GM19193 (cell line): Measurements from ENCODE around the gene CDH13.

ENCODE experiments used
- POLR2A ChIP-seq: IDR thresholded peaks from 4 replicates; pipeline ENCODE4 v1.6.1; 2011; ENCODE audit not compliant: insufficient read depth, insufficient read length; ENCODE audit errors: extremely low read depth

The CDH13 gene

GRCh38 chr16:83717308-83717707 is 1090.5 kb downstream of the CDH13 start:
- TF ChIP-seq POLR2A = no peak

- no peak for TF ChIP-seq POLR2A
Observed at GRCh38 chr16:83717814-83718213, 1091.0 kb downstream of the CDH13 start.

GRCh38 chr16:83720213-83720612 is 1093.4 kb downstream of the CDH13 start:
- TF ChIP-seq POLR2A = no peak

- no peak for TF ChIP-seq POLR2A
Observed at GRCh38 chr16:83720981-83721380, 1094.2 kb downstream of the CDH13 start.

GRCh38 chr16:83721676-83722075 is 1094.9 kb downstream of the CDH13 start:
- no peak for TF ChIP-seq POLR2A

GRCh38 chr16:83722456-83723183 is 1095.9 kb downstream of the CDH13 start:
- no peak for TF ChIP-seq POLR2A

- no peak for TF ChIP-seq POLR2A
Observed at GRCh38 chr16:83723244-83723643, 1096.5 kb downstream of the CDH13 start.

GRCh38 chr16:83723901-83724300 is 1097.1 kb downstream of the CDH13 start:
- no peak for TF ChIP-seq POLR2A

- TF ChIP-seq POLR2A = no peak
Observed at GRCh38 chr16:83724585-83724984, 1097.8 kb downstream of the CDH13 start.

GRCh38 chr16:83725313-83725712 is 1098.5 kb downstream of the CDH13 start:
- no peak for TF ChIP-seq POLR2A

- no peak for TF ChIP-seq POLR2A
Observed at GRCh38 chr16:83727018-83727417, 1100.2 kb downstream of the CDH13 start.

GRCh38 chr16:83727751-83728352 is 1101.1 kb downstream of the CDH13 start:
- TF ChIP-seq POLR2A = no peak

- TF ChIP-seq POLR2A = no peak
Observed at GRCh38 chr16:83728492-83728891, 1101.7 kb downstream of the CDH13 start.

GRCh38 chr16:83730812-83731211 is 1104.0 kb downstream of the CDH13 start:
- no peak for TF ChIP-seq POLR2A

GRCh38 chr16:83732536-83732935 is 1105.8 kb downstream of the CDH13 start:
- no peak for TF ChIP-seq POLR2A

GRCh38 chr16:83733301-83733700 is 1106.5 kb downstream of the CDH13 start:
- no peak for TF ChIP-seq POLR2A
